Measurements from ENCODE around the gene AICDA.

Gene AICDA

DNA sequence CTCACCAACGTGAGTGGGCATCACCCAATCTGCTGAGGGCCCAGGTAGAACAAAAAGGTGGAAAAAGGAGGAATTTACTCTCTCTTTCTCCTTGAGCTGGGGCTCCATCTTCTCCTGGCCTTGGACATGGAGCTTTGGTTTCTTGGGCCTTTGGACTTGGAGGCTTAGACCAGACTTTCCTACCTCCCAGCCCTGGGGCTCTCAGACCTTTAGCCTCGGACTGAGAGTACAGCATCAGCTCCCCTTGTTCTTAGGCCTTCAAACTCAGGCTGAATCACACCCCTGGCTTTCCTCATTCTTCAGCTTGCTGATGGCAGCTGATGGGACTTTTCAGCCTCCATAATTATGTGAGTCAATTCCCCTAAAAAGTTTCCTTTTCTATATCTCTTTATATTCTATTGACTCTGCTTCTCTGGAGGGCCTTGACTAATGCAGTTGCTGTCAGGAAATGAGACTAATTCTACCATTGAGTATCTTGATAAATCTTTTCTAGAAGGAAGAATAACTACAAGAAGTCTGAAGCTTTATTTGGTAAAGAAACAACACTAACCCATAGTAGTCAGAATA lies 56.0 kb downstream of the AICDA start:
- no peak for ATAC-seq
- no peak for TF ChIP-seq ESRRG (CRISPR knock-in tag; IDR thresholded peaks at IDR 0.05)
- no peak for TF ChIP-seq ARNTL (CRISPR knock-in tag; IDR thresholded peaks at IDR 0.05; ENCODE audit: borderline replicate concordance, low read depth)
- no peak for TF ChIP-seq ZNF8 (CRISPR knock-in tag; IDR thresholded peaks at IDR 0.05)
- no peak for TF ChIP-seq SNAI2 (CRISPR knock-in tag; IDR thresholded peaks at IDR 0.05)
- TF ChIP-seq ZC3H10 (CRISPR knock-in tag; IDR thresholded peaks at IDR 0.05) = no peak
- TF ChIP-seq TOX (CRISPR knock-in tag; IDR thresholded peaks at IDR 0.05; ENCODE audit: borderline replicate concordance) = no peak
- no peak for TF ChIP-seq ZFP3 (CRISPR knock-in tag; IDR thresholded peaks at IDR 0.05)
- no peak for TF ChIP-seq TCF4 (CRISPR knock-in tag; IDR thresholded peaks at IDR 0.05; ENCODE audit: borderline replicate concordance)
- TF ChIP-seq, protein P1, sequence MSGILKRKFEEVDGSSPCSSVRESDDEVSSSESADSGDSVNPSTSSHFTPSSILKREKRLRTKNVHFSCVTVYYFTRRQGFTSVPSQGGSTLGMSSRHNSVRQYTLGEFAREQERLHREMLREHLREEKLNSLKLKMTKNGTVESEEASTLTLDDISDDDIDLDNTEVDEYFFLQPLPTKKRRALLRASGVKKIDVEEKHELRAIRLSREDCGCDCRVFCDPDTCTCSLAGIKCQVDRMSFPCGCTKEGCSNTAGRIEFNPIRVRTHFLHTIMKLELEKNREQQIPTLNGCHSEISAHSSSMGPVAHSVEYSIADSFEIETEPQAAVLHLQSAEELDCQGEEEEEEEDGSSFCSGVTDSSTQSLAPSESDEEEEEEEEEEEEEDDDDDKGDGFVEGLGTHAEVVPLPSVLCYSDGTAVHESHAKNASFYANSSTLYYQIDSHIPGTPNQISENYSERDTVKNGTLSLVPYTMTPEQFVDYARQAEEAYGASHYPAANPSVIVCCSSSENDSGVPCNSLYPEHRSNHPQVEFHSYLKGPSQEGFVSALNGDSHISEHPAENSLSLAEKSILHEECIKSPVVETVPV (CRISPR knock-in tag; IDR thresholded peaks at IDR 0.05) = no peak
- TF ChIP-seq ZNF70 (CRISPR knock-in tag; IDR thresholded peaks at IDR 0.05) = no peak
- no peak for TF ChIP-seq PPARA (CRISPR knock-in tag; IDR thresholded peaks at IDR 0.05; ENCODE audit: borderline replicate concordance)

DNA sequence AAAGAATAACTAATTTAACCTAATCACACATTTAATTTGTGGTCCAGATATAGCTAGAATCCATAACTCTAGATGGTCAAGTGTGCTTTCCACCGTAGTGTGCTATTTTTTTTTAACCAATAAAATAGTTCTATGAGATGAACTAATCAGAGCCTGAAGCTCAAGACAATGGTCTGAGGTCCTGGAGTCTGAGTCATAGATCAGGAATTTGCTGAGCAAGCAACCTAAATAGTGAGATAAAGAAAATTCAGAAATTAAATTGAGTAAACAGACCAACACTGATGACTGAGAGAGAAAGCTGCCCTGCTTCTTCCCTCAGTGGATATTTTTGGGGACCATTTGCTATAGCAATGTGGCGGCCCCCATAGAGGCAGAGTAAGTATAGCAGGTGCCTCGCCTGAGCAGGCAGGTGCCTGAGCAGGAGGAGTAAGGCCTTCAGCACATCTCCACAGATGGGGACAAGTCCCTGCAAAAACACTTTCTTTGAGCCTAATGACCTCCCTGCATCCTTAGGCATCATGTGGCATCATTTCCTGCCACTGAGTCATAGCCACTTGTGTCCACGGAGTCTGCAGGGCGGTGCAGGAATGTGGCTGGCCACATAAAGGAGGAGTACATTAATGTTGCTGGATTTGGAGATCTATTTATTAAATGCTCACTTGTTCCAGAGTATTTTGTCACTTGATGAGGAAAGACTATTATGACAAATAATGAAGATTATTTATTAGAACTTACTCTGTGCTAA lies 58.0 kb downstream of the AICDA start:
- no peak for ATAC-seq
- no peak for TF ChIP-seq ZFP30 (CRISPR knock-in tag; IDR thresholded peaks at IDR 0.05)

DNA sequence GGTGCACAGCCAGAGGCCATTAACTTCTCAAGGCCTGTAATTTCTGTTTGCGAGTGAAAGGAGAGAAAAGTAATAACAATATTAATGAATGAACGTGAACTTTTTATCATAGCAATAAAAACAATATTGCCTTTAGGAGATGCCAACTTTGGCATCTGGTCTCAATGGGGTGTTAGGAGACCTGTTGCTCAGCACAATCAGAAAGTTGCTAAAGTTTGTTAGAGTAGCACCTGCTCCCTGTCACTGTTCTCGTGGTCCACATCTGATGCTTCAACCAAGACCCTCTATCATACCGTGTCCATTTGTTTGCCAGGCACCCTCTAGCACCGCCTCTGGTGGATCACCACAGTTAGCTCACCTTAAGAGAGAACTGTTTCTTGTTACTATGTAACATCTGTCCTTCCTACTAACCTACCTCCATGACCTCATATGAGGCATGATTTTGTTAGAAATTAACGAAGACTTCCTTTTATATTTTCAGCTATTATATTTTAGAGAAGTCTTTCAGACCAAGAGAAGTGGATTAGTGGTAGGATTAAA lies 59.5 kb downstream of the AICDA start:
- no peak for ATAC-seq
- TF ChIP-seq ISL1 (CRISPR knock-in tag; IDR thresholded peaks at IDR 0.05) = no peak
- TF ChIP-seq, protein P2, sequence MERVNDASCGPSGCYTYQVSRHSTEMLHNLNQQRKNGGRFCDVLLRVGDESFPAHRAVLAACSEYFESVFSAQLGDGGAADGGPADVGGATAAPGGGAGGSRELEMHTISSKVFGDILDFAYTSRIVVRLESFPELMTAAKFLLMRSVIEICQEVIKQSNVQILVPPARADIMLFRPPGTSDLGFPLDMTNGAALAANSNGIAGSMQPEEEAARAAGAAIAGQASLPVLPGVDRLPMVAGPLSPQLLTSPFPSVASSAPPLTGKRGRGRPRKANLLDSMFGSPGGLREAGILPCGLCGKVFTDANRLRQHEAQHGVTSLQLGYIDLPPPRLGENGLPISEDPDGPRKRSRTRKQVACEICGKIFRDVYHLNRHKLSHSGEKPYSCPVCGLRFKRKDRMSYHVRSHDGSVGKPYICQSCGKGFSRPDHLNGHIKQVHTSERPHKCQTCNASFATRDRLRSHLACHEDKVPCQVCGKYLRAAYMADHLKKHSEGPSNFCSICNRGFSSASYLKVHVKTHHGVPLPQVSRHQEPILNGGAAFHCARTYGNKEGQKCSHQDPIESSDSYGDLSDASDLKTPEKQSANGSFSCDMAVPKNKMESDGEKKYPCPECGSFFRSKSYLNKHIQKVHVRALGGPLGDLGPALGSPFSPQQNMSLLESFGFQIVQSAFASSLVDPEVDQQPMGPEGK (CRISPR knock-in tag; IDR thresholded peaks at IDR 0.05; ENCODE audit: borderline replicate concordance) = no peak
- TF ChIP-seq ZNF8 (CRISPR knock-in tag; IDR thresholded peaks at IDR 0.05) = no peak
- TF ChIP-seq, protein P3, sequence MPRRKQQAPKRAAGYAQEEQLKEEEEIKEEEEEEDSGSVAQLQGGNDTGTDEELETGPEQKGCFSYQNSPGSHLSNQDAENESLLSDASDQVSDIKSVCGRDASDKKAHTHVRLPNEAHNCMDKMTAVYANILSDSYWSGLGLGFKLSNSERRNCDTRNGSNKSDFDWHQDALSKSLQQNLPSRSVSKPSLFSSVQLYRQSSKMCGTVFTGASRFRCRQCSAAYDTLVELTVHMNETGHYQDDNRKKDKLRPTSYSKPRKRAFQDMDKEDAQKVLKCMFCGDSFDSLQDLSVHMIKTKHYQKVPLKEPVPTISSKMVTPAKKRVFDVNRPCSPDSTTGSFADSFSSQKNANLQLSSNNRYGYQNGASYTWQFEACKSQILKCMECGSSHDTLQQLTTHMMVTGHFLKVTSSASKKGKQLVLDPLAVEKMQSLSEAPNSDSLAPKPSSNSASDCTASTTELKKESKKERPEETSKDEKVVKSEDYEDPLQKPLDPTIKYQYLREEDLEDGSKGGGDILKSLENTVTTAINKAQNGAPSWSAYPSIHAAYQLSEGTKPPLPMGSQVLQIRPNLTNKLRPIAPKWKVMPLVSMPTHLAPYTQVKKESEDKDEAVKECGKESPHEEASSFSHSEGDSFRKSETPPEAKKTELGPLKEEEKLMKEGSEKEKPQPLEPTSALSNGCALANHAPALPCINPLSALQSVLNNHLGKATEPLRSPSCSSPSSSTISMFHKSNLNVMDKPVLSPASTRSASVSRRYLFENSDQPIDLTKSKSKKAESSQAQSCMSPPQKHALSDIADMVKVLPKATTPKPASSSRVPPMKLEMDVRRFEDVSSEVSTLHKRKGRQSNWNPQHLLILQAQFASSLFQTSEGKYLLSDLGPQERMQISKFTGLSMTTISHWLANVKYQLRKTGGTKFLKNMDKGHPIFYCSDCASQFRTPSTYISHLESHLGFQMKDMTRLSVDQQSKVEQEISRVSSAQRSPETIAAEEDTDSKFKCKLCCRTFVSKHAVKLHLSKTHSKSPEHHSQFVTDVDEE (CRISPR knock-in tag; IDR thresholded peaks at IDR 0.05) = no peak
- TF ChIP-seq GLIS3 (CRISPR knock-in tag; IDR thresholded peaks at IDR 0.05) = no peak
- TF ChIP-seq BACH2 (CRISPR knock-in tag; IDR thresholded peaks at IDR 0.05; ENCODE audit: borderline replicate concordance) = no peak
